CD14-positive monocyte (primary cell): ENCODE data around the gene CELF1. TPM values are rescaled to one million over a fixed set of nuclear protein-coding genes. Genes with fewer than 3 reads are reported as not detected.

Source experiments
- DNase-seq, 3 donors: peaks; one replicate each; pipeline ENCODE4 v3.0.0-alpha.2; 2011 to 2022
- H2AFZ ChIP-seq: 2 replicates; pipeline ENCODE4 v1.6.0; 2012; ENCODE audit warnings: mild to moderate bottlenecking, low read depth, low read length, inconsistent platforms; ENCODE audit not compliant: insufficient read depth, poor library complexity, severe bottlenecking
- H3K27ac ChIP-seq, 2 donors: 1 replicate in 1 of 2; 2 replicates in 1 of 2; pipeline ENCODE4 v1.5.1; 2012 to 2013; ENCODE audit warnings: low read length in 2 of 2, control low read depth in 1 of 2, inconsistent platforms in 1 of 2, low read depth in 1 of 2, mild to moderate bottlenecking in 1 of 2
- H3K27me3 ChIP-seq, 2 donors: one replicate each; pipeline versions ENCODE4 v1.6.0 to v1.6.1; 2011 to 2013; ENCODE audit warnings: low read length in 2 of 2; ENCODE audit not compliant: control insufficient read depth in 2 of 2, insufficient read depth in 2 of 2
- H3K36me3 ChIP-seq, 2 donors: replicated peaks in 1 of 2; 1 replicate in 1 of 2; 2 replicates in 1 of 2; pipeline versions ENCODE4 v1.5.1 to v1.6.1; 2012 to 2013; ENCODE audit warnings: low read length in 2 of 2, control low read depth in 1 of 2, inconsistent platforms in 1 of 2, mild to moderate bottlenecking in 1 of 2; ENCODE audit not compliant: insufficient read depth in 2 of 2, control insufficient read depth in 1 of 2
- H3K4me1 ChIP-seq, 2 donors: 1 replicate in 1 of 2; 2 replicates in 1 of 2; pipeline versions ENCODE4 v1.5.1 to v1.6.1; 2012 to 2013; ENCODE audit warnings: low read length in 2 of 2, control low read depth in 1 of 2, inconsistent platforms in 1 of 2, mild to moderate bottlenecking in 1 of 2, moderate library complexity in 1 of 2; ENCODE audit not compliant: insufficient read depth in 2 of 2, control insufficient read depth in 1 of 2
- H3K4me2 ChIP-seq: replicated peaks from 2 replicates; pipeline ENCODE3; 2012; ENCODE audit warnings: low read length, moderate library complexity, mild to moderate bottlenecking; ENCODE audit not compliant: poor library complexity, severe bottlenecking; ENCODE audit errors: extremely low read depth
- H3K4me3 ChIP-seq, 3 experiments: fragments of 200-600 bp in 1 of 3; sonication (generic) in 1 of 3; replicated peaks in 1 of 3; 1 replicate in 2 of 3; 2 replicates in 1 of 3; pipeline ENCODE4 v1.5.1; 2011 to 2013; ENCODE audit warnings: low read length in 3 of 3, mild to moderate bottlenecking in 3 of 3, control low read depth in 2 of 3, low read depth in 2 of 3, inconsistent platforms in 1 of 3, moderate library complexity in 1 of 3
- H3K79me2 ChIP-seq: 2 replicates; pipeline ENCODE4 v1.6.0; 2012; ENCODE audit warnings: mild to moderate bottlenecking, control low read depth, inconsistent platforms, low read length, moderate library complexity; ENCODE audit not compliant: insufficient read depth
- H3K9ac ChIP-seq: 2 replicates; pipeline ENCODE4 v1.6.0; 2017; ENCODE audit warnings: low read length, mild to moderate bottlenecking; ENCODE audit not compliant: insufficient read depth, poor library complexity, severe bottlenecking
- H3K9me3 ChIP-seq, 2 donors: replicated peaks in 1 of 2; 1 replicate in 1 of 2; 2 replicates in 1 of 2; pipeline versions ENCODE4 v1.5.1 to v1.6.1; 2012 to 2013; ENCODE audit warnings: low read length in 2 of 2, control low read depth in 1 of 2; ENCODE audit not compliant: control insufficient read depth in 1 of 2, insufficient read depth in 1 of 2
- H4K20me1 ChIP-seq: 2 replicates; pipeline ENCODE4 v1.6.0; 2012; ENCODE audit warnings: mild to moderate bottlenecking, low read length, control low read depth, moderate library complexity; ENCODE audit not compliant: insufficient read depth
- H3K27ac Mint-ChIP-seq, 7 donors: one replicate each; pipeline ENCODE4 v1.8.0; 2020; ENCODE audit warnings: mild to moderate bottlenecking in 7 of 7, mixed read lengths in 7 of 7, moderate library complexity in 6 of 7, inconsistent platforms in 2 of 7
- H3K27me3 Mint-ChIP-seq, 3 donors: one replicate each; pipeline ENCODE4 v1.8.0; 2021 to 2022; ENCODE audit warnings: low read depth in 3 of 3, mild to moderate bottlenecking in 3 of 3, mixed read lengths in 3 of 3, moderate library complexity in 3 of 3, inconsistent platforms in 1 of 3
- H3K36me3 Mint-ChIP-seq, 2 donors: one replicate each; pipeline ENCODE4 v1.8.0; 2020; ENCODE audit warnings: mixed read lengths in 2 of 2, inconsistent platforms in 1 of 2, mild to moderate bottlenecking in 1 of 2
- H3K4me1 Mint-ChIP-seq: one replicate; pipeline ENCODE4 v1.8.0; 2020; ENCODE audit warnings: mild to moderate bottlenecking, mixed read lengths
- H3K4me3 Mint-ChIP-seq, 2 donors: one replicate each; pipeline ENCODE4 v1.8.0; 2020; ENCODE audit warnings: mild to moderate bottlenecking in 2 of 2, mixed read lengths in 2 of 2, moderate library complexity in 1 of 2
- H3K9me3 Mint-ChIP-seq, 7 donors: one replicate each; pipeline ENCODE4 v1.8.0; 2020 to 2022; ENCODE audit warnings: mixed read lengths in 7 of 7, mild to moderate bottlenecking in 6 of 7, moderate library complexity in 6 of 7, inconsistent platforms in 2 of 7
- CTCF ChIP-seq: fragments of 200-600 bp; IDR thresholded peaks from one replicate; pipeline ENCODE4 v1.8.0; 2022; ENCODE audit warnings: antibody characterized with exemption, mild to moderate bottlenecking
- WGBS: methylation state at CpG from one replicate; pipeline ENCODE4 v1.1.5; 2013; ENCODE audit warnings: missing lambda C conversion rate; ENCODE audit not compliant: insufficient coverage; 5-methylcytosine and 5-hydroxymethylcytosine counted together
- intact Hi-C, 2 donors: fragments of 100-400 bp; cut with micrococcal nuclease; formaldehyde crosslinking; loops; one replicate each; pipeline versions ENCODE4 v1.15.0 to v1.15.1; 2023
- polyA plus RNA-seq, 3 donors: library from polyadenylated mRNA; depleted of rRNA in 1 of 3; unstranded in 2 of 3; stranded (reverse) in 1 of 3; fragments of 300-500 nt in 2 of 3; fragments of >200 nt in 1 of 3; fragmentation: Illumina TruSeq in 2 of 3; gene quantifications; 1 replicate in 2 of 3; 2 replicates in 1 of 3; pipeline ENCODE4 v1.2.3, GENCODE V29; 2012 to 2021

The CELF1 gene
- polyA plus RNA-seq, 3 donors = 27.2 to 117 (median 39.9) TPM

- intact Hi-C loops = no loop called here
- H3K27me3 ChIP-seq = no peaks in the 10 kb centered on the region
- no peak for DNase-seq
- H3K4me2 ChIP-seq = no peak overlapping the region
- H3K9ac ChIP-seq = no peak overlapping the region
- H3K27ac Mint-ChIP-seq = no peak overlapping the region
- no peaks in the 10 kb centered on the region for H3K4me1 Mint-ChIP-seq
- no peaks in the 10 kb centered on the region for H3K9me3 ChIP-seq
- no peaks in the 10 kb centered on the region for H3K4me1 ChIP-seq
- H3K27ac ChIP-seq = no peak overlapping the region
- no peaks in the 10 kb centered on the region for H4K20me1 ChIP-seq
- no peak overlapping the region for H3K4me3 ChIP-seq
- no peak overlapping the region for H2AFZ ChIP-seq
- WGBS = 97% methylated on average over 9 of the region's 9 CpGs
- H3K9me3 Mint-ChIP-seq = peaks cover 0 to 1% (median 0%) of the 10 kb centered on the region in 7 donors
- H3K36me3 Mint-ChIP-seq = no peaks in the 10 kb centered on the region
- no peak overlapping the region for H3K4me3 Mint-ChIP-seq
- H3K79me2 ChIP-seq = no peaks in the 10 kb centered on the region
- TF ChIP-seq CTCF = no peak
- H3K27me3 Mint-ChIP-seq = peaks cover 0 to 2% (median 0%) of the 10 kb centered on the region in 3 donors
- H3K36me3 ChIP-seq = no peaks in the 10 kb centered on the region
These were observed 106.1 kb downstream of the CELF1 start for GRCh38 chr11:47446833-47447232.

- WGBS = 97% methylated on average over 4 of the region's 4 CpGs
- H3K9ac ChIP-seq = no peak overlapping the region
- Mint-ChIP-seq H3K27ac (peak overlapping the region in 1 of 7 donors; percentile 8), H3K4me3 (no peak overlapping the region), H3K27me3 (peaks cover 0 to 1% (median 0%) of the 10 kb centered on the region in 3 donors), H3K9me3 (no peaks in the 10 kb centered on the region), H3K4me1 (no peaks in the 10 kb centered on the region), H3K36me3 (no peaks in the 10 kb centered on the region)
- H3K4me2 ChIP-seq = no peak overlapping the region
- H3K79me2 ChIP-seq = no peaks in the 10 kb centered on the region
- H3K27ac ChIP-seq = no peak overlapping the region
- no peak overlapping the region for H2AFZ ChIP-seq
- no peaks in the 10 kb centered on the region for H4K20me1 ChIP-seq
- H3K4me1 ChIP-seq = no peaks in the 10 kb centered on the region
- no peak overlapping the region for H3K4me3 ChIP-seq
- H3K27me3 ChIP-seq = no peaks in the 10 kb centered on the region
- no peak for DNase-seq
- intact Hi-C loops = no loop called here
- TF ChIP-seq CTCF = no peak
- H3K9me3 ChIP-seq = no peaks in the 10 kb centered on the region
- H3K36me3 ChIP-seq = no peaks in the 10 kb centered on the region
These were observed 107.1 kb downstream of the CELF1 start for GRCh38 chr11:47445840-47446239.
